ENCODE results near the gene RECK.
"Not testable (repeated sequence)": the region's sequence is repeated elsewhere in the genome, so short reads cannot be mapped to it uniquely, and the experiment has no call there.

RECK gene

DNA sequence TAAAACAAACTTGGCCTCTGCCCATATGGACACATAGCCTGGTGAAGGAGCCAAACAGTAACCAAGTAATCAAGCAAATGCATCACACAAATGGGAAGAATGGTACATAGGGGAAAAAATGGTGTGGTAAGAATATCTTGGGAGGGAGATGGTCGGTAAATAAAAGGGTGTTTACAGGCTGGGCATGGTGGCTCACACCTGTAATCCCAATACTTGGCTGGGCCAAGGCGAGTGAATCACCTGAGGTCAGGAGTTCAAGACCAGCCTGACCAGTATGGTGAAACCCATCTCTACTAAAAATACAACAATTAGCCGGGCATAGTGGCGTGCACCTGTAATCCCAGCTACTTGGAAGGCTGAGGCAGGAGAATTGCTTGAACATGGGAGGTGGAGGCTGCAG is 122.8 kb downstream of the RECK start:
- not testable (repeated sequence) for DNase-seq

DNA sequence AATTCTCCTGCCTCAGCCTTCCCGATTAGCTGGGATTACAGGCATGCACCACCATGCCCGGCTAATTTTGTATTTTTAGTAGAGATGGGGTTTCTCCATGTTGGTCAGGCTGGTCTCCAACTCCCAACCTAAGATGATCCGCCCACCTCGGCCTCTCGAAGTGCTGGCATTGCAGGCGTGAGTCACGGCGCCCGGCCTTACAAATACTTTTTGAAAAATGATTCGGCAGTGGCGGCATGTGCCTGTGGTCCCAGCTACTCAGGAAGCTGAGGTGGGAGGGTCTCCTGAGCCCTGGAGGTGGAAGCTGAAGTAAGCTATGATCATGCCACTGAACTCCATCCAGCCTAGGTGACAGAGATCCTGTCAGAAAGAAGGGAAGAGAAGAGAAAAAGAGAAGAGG is 123.4 kb downstream of the RECK start:
- not testable (repeated sequence) for DNase-seq

DNA sequence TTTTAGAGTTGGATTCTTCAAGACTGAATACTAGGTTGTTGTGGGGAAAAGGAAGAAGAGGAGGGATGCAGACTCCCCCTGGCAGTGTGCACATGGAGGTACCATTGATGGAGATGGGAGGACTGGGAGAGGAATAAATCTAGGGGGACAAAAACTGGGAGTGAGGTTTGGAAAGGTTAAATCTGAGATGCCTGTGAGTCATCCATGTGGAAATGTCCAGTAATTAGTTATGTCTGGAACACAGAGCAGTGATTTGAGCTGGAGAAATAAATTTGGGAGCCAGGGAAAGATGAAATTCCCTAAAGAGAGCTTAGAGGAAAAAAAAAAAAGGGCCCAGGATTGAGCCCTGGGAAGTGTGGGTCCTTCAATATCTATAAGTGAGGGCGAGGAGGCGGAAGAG is 124.5 kb downstream of the RECK start:
- DNase-seq: no peak

DNA sequence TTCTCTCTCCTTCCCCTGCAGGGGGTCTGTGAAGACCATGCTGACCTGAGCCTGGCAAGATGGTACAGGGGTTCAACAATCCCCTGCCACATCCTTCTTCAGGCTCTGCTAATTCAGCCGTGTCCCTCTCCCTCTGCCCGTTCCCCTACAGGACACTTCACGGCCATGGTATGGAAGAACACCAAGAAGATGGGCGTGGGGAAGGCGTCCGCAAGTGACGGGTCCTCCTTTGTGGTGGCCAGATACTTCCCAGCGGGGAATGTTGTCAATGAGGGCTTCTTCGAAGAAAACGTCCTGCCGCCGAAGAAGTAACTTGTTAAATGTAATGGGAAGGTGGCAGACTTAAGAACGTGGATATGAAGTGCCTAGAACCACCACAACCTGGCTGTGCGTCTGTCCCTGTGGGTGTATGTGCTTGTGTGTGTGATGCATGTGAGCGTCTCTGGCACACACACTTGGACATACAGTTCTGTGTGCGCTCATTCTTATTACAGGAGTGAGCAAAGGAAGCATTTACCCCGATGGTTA is 125.6 kb downstream of the RECK start:
- no peak for DNase-seq

DNA sequence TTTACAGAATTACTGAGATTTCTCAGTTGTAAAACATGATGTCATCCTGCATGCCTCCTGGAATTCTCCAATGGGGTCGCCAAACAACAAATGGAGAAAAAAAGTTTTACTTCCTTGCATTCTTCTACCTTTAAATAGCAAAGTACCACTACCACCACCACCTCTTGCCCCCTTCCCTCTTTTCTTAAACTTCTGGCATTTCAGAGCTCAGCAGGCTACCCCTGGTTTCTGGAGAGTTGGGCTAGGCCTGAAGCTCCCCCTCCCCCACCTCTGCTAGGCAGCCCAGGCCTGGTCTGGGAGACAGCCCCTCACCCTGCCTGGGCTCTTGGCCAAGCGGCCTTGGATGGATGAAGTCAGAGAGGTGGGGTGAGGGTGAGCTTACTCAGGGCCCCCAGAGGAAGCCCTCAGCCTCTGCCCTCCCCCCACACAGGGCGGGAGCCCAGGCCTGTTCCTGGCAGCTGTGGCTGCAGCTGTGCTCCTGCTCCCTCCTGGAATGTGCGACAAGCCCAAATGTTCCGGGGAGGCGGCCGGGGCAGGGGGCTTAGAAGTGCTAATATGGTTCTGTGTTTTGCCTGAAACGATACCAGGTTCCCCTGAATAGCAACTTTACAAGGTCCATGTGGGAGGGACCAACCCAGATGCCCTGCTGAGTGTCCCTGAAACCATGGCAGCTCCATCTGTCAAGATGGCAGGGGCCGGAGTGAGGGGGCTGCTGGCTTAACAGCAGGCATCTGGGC is 126.5 kb downstream of the RECK start:
- DNase-seq: peak; percentile 71

DNA sequence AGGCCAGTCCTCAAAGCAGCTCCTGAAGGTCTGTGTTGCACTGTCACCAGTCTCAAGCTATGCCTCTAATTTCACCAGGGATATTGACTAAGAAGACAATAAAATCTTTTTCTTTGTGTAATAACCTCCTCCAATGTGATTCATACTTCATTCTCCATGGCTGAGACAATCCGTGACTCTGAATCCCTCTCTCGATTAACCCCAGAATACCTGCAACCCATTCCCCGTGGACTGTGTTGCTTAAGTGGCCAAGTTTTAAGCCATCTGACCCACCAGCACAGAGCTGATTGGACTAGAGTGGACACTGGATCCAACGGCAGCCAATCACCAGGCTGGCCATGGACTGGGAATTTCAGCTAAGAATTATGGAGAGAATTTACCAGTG is 127.1 kb downstream of the RECK start:
- DNase-seq: peak; percentile 35

DNA sequence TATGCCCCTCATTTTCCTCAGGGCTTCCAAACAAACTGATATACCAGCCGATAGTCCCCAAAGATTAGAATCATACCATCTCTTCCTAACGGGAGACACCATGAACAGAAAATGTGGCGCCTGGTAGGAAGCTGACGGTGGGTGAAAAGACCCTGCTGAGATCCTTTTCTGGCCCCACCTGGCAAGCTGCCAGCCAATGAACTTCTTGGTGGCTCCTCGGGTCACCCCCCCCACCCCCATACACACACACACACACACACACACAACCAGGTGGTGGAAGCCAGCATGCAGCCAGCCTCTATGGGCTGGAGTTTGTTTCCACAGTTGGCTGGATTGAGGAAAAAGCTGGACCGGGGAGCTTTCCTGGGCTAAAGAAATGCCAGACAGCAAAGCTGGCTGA is 127.7 kb downstream of the RECK start:
- no peak for DNase-seq

DNA sequence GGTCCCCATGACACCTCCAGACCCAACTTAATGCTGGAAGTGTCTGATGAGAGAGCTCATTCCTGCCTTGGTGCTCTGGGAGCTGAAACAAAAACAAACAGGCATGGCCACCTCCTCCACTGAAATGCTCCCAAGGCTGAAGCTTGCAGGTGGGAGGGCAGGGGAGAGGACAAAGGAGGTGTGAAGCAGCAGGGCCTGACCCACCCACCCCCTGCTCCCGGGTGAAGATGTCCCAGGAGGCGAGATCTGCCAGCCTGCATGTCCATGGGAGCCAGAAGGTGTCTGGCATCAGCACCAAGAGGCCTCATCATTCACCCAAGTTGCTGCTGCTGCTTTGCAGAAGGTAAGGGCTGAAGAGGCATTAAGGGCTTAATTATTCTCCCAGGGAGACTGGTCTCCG is 128.3 kb downstream of the RECK start:
- no peak for DNase-seq

DNA sequence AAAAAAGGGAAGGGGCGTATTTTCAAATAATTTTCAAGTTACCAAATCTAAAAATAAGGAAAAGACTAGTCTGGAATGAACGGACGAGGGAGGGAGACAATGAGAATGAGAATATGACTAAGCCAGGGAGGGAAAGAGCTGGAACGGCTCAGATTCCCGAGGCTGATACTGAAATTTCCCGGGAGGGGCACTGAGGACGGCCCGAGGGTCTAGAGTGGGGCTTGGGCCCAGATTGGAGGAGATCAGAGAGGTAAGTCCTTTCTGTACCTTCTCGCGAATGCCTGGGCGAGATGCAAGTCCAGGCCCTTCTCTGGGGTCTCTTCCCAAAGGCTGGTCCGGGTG is 129.1 kb downstream of the RECK start:
- peak; percentile 34 for DNase-seq

DNA sequence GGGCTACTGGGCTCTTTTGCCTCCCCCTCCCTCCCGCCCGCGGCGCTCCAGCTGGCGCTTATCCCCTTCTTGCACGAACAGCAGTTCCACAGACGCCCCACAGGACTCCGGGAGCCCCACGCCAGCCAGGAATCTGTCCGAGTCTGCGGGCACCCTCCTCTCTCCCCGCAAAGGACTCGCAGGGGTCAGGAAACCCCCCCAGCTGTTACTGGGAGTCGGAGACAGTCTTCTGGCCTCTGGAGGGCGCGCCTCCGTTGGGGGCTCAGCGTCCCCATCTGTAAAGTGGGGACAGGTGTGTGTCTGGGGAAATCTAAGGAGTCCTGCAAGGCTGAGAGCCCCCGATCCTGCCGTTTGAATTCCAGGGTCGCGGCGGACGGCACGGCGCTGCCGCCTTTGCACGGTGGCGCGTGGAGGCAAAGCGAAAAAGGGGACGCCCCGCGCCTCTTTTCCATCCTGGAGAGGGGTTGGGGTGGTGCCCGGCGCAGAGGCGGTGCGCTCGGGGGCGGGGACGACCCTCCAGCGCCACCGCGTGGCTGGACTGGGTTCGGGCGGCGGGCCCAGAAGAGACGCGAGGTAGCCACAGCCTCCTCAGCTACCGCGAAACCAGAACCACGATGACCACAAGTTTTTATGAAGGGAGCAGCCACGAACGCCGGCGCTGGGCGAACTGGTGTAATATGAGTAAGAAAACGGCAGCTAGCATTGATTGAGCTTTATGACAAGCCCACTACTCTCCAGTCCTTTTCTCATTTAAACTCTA is 129.6 kb downstream of the RECK start:
- DNase-seq: peak; percentile 88

DNA sequence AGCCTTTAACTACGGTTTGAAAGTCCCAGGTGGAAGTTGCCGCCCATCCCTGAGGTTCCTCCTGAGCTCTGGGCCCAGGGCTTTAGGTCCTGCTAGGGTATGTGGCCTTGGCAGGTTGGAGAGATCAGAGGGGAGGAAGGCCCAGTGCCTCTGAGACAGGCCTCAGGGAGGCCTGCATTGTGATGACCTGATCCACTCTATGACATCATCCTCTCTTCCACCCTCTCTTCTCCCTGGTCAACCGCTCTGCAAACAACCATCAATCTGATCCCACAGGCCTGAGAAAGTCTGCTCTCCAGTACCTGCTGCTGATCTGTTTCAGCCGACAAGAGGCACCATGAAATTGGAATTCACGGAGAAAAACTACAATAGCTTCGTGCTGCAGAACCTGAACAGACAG is 132.5 kb downstream of the RECK start, which contains the start of gene CCIN:
CCIN (plus strand) TSS at position 223 of the 400 bp plus-strand sequence; CDS start at position 338, 115 bp downstream.
- no peak for DNase-seq

DNA sequence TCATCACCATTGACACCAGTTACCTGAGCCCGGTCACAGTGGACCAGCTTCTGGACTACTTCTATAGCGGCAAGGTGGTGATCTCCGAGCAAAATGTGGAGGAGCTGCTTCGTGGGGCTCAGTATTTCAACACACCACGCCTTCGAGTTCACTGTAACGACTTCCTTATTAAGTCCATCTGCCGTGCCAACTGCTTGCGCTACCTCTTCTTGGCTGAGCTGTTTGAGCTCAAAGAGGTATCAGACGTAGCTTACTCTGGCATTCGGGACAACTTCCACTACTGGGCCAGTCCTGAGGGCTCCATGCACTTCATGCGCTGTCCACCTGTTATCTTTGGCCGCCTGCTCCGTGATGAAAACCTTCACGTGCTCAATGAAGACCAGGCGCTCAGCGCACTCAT is 133.0 kb downstream of the RECK start:
- DNase-seq: no peak

DNA sequence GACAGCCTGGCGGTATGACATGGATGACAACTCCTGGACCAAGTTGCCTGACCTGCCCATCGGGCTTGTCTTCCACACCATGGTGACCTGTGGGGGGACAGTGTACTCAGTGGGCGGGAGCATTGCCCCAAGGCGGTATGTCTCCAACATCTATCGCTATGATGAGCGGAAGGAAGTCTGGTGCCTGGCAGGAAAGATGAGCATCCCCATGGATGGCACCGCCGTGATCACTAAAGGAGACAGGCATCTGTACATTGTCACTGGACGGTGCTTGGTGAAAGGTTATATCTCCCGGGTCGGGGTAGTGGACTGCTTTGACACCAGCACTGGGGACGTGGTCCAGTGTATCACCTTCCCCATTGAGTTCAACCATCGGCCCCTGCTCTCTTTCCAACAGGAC is 133.8 kb downstream of the RECK start:
- no peak for DNase-seq

DNA sequence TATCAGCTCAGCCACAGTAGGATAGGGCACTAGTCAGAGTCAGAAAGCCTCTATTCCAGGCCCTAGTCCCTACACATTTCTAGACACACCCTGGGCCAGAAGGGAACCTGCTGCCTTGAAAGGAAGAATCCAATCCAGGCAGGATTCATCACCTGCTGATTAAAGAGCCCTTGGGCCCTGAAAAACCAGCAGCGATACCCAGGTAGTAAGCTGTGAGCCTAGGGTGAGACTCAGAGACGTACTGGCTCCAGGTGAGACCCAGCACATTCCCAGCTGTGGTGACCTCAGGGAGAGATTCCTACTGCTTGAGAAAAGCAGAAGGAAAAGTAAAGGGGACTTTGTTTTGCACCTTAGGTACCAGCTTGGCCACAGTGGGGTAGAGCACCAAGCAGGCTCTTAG is 137.1 kb downstream of the RECK start:
- DNase-seq: no peak

Measured in EL (cell line).